ENCODE measurements around the gene TMEM101.
"Not testable (repeated sequence)": the region's sequence is repeated elsewhere in the genome, so short reads cannot be mapped to it uniquely, and the experiment has no call there.

TMEM101 gene

DNA sequence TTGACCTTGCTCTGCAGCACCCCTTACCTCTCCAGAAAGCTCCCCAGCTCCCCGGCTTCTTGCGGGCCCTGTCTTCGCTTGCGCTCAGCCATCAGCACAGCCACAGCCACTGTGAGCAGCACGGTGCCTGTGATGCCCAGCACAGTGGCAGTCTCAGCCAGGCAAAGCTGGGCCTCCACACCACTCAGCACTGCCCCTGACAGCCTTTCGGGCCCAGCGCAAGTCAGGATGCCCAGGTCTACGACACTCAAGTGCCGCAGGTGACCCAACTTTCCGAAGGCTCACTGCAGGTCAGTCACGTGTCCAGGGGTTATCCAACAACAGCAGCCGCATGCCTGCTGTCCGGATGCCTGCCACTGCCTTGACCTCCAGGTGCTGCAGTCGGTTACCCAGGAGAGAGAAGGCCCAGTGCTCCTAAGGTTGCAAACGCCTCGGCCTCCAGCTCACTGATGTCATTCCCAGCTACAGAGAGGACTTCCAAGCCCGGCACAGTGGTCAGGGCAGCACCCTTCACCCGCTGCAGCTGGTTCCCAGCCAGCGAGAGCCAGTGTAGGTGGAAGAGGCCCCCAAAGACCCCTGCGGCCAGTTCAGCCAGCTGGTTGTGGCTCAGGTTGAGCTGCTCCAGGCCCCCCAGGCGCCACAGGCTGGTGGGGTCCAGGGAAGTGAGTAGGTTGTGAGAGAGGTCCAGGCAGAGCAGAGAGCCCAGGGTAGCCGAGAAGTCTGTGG lies 8.9 kb upstream of the TMEM101 start:
- no peak for DNase-seq (ENCODE audit: low spot score)

DNA sequence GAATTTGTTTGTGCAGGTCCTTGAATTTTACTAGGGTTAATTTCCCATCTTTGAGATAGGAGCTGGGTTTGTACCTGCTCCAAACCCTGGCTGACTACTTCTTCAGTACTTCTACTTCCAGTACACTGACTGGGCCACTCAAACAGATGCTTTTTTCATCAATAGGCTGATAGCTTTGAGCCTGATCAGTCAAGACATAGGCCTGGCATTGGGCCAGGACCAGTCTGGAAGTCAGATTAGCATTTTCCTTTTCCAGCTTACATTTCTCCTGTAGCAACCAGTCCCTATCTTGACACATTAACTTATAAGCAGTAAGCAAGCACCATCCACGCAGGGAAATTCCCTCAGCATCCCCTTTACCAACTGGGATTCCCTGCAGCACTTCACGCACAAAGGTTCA lies 7.5 kb upstream of the TMEM101 start:
- DNase-seq (ENCODE audit: low spot score): no peak

DNA sequence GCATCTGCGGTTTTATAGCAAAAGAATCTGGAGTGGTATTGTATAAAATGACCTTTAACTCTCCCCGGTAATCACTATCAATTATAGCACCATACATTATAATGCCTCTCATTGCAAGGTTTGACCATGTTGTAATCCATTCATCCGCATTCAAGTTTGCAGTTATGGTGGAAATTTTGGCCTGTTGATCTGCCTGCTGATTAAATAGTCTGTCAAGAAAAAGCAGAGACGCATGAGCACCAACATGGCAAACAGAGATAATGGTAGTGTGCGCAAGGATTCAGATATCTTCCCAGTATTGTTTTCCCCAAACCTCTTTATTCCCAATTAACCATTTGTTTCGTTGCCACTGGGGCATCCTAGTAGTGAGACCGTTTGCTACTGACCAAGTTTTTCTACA lies 6.5 kb upstream of the TMEM101 start:
- DNase-seq (ENCODE audit: low spot score): not testable (repeated sequence)

DNA sequence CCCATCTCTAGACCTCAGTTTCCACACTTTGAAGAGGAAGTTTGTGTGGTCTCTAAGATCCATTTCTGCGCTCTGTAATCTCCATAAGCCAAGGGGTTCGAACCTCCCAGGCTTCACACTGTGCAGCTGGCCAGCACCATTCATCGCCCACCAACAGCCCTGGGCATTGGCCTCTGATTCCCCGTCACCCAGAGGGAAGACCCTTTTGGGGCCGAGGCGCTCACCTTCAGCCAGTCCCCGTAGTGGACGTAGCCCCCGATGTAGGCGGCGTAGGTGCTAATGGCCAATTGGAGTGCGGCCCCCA lies 678 bp downstream of the TMEM101 start:
- no peak for DNase-seq (ENCODE audit: low spot score)

DNA sequence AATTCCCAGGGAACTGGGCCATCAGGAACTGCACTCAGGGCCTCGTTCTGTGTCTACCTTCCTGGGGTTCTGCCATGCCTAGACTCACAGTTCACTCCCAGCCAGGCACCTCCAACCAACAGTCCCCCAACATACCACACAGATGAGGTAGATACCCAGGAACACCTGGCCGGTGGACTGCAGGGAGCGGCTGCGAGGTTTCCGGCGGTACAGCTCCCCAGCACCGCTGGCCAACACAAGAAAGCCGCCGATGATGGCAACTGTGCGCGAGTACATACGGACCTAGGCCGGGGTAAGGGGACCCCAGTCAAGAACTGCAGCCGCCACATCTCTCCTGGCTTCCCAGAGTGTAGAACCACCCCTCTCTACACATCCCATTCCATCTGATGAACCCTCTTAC lies 1.9 kb downstream of the TMEM101 start:
- no peak for DNase-seq (ENCODE audit: low spot score)

DNA sequence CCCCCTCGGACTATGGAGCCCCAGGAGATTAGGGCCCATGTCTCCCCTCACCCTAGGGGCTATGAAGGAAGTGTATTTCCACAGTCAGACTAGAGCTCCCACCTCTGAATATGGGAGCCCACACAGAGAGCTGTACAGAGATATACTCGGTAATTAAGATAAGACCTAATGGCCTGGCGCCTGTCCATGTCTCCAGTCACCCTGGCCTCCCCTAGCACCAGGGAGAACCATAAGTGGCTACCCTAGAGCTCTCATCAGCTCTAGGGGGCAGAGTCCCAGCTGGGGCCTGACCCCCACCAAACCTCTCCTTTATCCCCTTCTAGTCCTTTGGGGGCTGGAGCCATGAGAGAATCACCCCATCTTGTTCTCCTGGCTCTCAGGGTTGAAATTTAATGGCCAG lies 2.4 kb downstream of the TMEM101 start:
- no peak for DNase-seq (ENCODE audit: low spot score)

DNA sequence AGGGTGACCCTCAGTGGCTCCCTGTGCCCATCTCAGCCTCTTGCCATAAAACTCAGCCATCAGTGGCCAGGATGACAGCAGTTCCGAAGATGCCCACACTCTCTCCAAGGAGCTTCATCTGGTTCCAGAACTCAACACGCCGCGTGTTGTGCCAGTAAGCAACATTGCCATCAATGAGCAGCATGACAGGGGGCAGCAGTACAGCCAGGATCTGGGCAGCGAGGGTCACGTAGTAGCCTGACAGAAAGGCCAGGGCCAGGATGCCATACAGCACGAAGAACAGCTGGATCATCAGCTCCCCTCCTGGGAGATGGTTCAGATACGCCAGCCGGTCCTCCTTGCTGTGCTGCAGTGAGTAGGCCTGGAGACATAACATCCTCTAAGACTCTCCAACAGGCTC lies 2.9 kb downstream of the TMEM101 start:
- no peak for DNase-seq (ENCODE audit: low spot score)

DNA sequence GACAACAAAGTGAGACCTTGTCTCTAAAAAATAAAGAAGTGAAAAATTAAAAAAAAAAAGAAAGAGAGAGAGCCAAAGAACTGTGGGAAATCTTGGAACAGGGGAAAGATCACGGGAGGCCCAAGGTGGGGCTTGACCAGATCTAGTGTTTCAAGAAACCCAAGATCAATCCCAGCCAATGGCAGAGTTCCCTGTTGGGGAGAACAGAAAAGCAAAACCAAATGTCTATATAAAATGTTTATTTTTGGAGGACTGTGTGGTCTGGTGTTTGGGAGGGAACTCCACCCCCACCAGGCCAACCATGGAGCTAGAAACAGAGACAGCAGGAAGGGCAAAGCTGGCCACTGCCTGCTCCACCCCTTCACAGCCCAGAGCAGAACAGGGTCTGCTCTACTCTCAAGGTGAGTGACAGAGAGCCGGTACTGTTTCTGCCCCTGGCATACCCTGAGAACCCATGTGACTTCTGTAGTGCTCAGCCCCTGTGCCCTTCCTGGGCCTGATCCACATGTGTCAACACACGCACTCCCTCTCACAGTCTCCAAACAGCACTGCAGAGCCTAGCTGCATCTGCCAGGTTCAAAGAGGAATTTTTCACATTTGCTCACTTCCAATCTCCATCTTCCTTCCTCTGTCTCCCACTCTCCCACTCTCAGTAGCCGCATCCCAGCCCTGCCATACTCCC lies 3.7 kb downstream of the TMEM101 start:
- no peak for DNase-seq (ENCODE audit: low spot score)

DNA sequence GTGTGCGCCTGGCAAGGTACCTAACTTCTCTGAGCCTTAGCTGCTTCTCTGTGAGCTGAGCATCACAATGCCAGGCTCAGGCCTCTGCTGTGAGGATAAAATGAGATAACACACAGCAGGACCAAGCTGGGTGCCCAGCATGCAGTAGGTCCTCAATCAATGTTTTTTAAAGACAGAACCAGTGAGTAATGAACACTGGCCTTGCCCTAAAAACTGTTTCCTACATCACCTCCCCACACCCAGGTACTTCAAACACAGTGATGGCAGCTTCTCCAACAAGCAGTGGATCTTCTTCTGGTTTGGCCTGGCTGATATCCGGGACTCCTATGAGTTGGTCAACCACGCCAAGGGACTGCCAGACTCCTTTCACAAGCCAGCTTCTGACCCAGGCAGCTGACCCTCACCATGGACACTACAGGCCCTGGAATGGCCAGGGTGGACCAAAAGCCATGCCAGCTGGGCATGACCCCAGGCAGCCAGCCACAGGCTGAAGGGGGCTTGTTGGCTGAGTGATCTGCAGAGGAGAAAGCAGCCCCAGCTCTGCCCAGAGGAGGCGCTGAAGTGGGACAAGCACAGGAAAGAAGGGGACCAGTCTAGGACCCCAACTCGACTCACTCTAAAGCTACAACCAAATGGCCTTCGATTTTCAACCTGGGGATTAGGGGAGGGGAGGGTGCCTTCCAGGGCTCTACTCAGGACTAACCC lies 6.4 kb downstream of the TMEM101 start:
- DNase-seq (ENCODE audit: low spot score): no peak

DNA sequence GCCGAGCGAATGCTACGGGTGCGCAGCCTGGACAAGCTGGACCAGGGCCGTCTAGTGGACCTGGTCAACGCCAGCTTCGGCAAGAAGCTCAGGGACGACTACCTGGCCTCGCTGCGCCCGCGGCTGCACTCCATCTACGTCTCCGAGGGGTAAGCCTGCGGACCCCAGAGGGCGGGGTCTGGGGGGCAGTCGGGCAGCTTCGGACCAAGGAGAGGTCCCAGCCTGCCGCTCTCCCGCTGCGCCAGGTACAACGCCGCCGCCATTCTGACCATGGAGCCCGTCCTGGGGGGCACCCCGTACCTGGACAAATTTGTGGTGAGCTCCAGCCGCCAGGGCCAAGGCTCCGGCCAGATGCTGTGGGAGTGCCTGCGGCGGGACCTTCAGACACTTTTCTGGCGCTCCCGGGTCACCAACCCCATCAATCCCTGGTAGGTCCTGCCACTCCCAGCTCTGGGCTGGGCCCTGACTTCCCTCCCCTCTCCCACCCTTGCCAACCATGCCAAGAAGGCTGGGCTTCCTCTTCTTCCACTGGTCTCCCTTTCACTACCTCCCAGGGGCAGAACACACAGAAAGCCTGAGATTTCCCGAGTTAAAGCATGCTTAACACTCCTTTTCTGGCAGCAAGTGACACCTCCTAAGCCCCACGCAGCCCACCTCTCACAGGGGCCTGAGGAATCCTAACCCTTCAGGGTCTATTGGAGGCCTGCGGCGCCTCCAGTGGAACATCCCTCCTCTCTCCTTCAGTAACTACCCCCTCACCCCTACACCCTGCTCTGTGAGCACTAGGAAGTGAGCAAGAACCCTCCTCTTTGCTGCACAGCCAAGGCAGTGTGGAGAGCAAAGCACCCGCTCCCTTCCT lies 7.2 kb downstream of the TMEM101 start:
- no peak for DNase-seq (ENCODE audit: low spot score)

DNA sequence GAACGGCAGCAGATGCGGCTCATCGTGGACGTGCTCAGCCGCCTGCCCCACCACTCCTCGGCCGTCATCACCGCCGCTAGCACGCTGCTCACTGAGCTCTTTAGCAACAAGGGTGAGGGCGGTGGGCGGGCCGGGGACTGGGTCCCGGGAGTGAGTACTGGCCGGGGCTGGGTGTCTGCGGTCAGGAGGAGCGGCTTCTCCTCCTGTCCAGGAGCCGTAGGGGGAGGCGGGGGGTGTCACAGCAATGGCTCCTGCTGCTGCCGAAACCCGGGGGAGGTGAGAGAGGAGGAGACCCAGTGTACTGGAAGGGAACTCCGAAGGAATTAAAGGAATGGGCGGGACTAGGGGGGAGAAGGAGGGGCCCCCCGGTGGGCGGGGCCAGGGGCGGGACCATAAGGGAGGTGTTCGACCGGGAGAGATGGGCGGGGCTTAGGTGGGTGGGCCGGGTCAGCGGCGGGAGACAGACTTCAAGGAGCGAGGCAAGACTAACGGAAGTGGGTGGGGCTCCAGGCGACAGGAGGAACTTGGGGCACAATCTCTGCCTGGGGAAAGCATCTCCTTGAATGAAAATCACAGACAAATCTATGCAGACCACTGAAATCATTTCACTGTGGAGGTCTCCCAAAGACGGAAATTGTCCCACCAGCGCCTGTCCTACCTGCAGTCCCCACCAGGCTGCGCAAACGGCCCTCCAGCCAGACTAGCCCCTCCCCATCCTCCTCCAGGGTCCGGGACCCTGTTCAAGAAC lies 8.0 kb downstream of the TMEM101 start:
- peak; percentile 86 for DNase-seq (ENCODE audit: low spot score)

DNA sequence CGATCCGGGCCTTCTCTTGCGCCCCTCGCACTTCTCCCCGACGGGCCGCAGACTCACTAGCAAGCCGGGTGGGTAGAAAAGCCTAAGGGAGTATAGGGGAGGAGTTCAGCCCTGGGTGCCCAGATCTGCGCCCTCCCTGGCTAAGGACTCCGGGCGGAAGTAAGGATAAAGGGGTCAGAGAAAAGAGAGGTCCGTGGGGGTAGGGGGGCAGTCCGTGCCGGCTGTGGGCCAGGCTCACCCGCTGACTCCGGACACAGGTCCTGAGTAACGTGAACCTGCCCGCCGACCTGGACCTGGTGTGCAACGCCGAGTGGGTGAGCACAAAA lies 8.5 kb downstream of the TMEM101 start:
- DNase-seq (ENCODE audit: low spot score): no peak

DNA sequence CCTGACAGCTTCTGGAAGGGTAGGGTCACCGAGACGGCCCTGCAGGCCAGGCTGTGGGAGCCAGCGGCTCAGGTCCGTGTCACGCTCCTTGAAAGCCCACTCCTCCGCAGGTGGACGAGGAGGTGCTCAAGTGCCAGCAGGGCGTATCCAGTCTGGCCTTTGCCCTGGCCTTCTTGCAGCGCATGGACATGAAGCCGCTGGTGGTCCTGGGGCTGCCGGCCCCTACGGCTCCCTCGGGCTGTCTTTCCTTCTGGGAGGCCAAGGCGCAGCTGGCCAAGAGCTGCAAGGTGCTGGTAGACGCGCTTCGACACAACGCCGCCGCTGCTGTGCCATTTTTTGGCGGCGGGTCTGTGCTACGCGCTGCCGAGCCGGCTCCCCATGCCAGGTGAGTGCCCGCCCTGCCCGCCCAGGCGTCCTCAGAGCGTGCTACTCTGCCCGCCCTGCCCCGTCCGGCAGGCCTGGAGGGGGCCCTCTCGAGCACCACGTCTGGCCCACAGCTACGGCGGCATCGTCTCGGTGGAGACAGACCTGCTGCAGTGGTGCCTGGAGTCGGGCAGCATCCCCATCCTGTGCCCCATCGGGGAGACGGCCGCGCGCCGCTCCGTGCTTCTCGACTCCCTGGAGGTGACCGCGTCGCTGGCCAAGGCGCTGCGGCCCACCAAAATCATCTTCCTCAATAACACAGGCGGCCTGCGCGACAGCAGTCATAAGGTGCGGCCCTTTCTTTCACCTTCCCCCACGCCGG lies 9.1 kb downstream of the TMEM101 start:
- DNase-seq (ENCODE audit: low spot score): no peak

DNA sequence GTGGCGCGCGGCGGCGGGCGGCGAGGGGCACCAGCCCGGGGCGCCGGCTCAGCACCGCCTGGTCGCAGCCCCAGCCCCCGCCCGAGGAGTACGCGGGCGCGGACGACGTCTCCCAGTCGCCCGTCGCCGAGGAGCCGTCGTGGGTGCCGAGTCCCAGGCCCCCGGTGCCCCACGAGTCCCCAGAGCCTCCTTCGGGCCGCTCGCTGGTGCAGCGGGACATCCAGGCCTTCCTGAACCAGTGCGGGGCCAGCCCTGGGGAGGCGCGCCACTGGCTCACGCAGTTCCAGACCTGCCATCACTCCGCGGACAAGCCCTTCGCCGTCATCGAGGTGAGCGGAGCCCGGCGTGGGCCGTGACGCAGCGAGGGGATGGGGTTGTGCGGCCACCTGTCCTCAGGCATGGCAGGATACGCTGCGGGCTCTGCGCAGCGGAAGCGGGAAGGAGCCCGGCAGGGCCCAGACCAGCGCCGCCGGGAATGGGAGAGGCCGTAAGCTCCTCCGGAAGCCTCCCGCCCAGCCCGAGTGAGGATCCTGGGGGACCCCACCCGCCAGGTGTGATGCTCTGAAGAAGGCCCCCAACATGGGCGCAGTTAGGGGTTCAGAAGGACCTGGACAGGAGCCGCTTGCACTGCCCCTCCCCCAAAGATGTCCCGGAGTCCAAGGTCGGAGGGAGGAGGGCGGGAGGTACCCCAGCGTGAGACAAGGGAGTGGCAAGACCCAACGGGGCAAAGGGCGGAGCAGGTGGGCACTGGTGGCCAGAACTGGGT lies 9.8 kb downstream of the TMEM101 start:
- no peak for DNase-seq (ENCODE audit: low spot score)

DNA sequence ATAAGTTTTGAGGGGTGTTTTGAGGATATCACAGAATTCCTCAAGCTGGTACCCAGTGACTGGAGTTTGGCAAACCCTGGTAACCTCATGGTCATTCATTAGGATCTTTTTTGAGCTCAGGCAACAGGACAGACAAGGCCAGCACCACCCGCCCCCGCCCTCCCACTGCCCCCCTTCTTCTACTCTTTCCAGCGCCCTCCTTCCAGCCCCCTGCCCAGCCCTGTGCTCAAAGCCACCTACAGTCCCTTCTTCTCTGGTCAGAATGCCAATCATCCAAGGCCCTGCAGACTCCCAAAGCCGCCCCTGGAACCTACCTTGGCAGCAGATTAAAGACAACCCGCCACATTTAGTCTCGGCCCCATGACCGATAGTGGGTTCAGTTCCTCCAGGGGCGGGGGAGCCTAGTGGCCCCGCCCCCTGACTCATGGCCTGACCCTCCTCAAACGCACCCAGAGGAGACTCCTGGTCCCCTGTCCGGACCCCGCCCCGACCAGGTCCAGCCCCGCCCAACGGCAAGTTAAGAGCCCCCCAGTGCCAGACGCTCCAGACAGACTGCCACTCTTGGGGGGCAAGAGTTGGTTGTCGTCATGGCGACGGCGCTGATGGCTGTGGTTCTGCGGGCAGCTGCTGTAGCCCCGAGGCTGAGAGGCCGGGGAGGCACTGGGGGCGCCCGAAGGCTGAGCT lies 10.5 kb downstream of the TMEM101 start, which contains the start of gene NAGS:
Gene NAGS (plus strand): TSS at position 546 of the 684 bp plus-strand sequence. CDS start 42 bp downstream, at position 588.
- DNase-seq (ENCODE audit: low spot score): no peak

DNA sequence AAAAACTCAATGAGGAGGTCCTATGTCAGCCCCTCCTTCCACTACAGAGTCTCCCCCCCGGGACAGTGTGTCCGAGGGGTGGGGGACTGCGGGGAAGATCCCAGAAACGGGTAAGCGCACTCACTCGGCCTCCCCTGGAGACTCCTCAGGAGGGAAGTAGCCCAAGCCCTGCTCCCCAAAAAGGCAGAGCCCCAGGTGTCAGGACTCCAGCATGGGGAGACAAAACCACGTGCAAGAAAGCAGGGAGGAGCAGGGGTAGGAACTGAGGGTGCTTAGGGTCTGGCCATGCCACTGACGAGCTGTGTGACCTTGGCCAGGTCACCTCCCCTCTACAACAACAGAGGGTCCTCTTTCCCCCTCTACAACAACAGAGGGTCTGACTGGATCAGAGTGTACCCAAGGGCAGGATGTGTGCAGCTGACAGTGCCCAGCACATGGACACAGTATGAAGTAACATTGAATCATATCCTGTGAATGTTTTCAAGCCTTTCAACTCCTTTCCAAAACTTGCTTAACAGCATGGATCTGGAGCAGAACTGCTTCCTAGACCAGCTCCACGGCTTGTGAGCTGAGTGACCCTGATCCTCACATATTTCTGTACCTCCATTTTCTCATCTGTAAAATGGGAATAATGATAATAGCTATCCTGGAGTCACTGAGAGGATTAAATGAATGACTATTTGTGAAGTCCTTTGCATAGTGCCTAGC lies 12.5 kb downstream of the TMEM101 start:
- no peak for DNase-seq (ENCODE audit: low spot score)

DNA sequence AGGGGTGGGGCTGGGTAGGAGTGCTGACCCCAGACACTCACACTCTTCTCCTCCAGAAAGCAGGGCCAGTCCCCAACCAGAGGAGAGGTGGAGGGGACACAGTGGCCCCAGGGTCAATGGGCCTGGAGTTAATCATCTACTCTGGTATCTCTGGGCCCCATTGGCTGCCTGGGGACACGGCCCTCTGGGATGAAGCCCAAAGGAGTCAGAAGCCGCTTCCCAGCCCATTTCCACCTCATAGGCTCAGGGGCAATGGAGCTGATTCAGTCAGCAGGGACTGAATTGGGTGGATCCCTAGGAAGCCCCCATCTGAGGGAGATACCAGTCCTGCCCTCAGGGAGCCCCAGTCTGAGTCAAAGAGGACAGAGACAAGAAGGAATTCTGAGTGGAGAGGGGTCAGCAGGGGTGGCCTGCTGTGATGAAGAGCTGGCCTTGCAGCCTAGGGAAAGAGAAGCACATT lies 13.3 kb downstream of the TMEM101 start:
- DNase-seq (ENCODE audit: low spot score): no peak

DNA sequence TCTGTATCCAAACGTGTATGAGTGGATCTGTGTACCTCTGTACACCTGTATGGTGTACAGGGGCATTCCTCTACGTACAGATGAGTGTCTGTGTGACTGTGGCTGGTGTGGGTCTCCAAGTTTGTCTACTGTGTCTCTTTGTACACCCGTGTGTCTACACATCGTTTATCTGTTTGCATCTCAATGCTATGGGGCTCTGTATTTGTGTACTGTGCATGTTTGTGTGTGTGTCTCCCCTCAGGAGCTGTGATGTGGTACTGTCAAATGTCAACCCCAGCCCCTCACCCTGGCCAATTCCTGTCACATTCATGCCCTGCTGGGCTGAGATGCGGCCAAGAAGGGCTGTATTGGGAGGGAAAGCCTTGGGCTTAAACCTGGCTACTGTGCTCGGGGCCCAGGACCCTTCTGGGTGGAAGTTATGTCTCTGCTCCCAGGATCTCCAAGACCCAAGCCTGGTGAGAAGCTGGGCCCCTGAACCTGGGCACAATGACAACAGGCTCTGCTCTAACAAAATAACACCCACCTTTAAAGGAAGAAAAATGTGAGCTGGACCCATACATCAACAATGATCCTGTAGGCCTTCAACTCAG lies 13.8 kb downstream of the TMEM101 start:
- DNase-seq (ENCODE audit: low spot score): no peak

Data from hematopoietic multipotent progenitor cell treated with erythropoietin and hydrocortisone succinate and interleukin-3 and kit ligand, for 15 days (in vitro differentiated cells).